AG10803 (cell line): ENCODE results near the gene CCDC47.

Source experiments
- DNase-seq: peaks from one replicate; pipeline ENCODE4 v3.0.0; 2010; ENCODE audit warnings: low read depth
- H3K4me3 ChIP-seq: 2 replicates; pipeline ENCODE4 v1.5.1; 2011; ENCODE audit warnings: mild to moderate bottlenecking, low read length, control low read depth
- TF ChIP-seq, protein P1 (sequence below): conservative IDR thresholded peaks from 2 replicates; pipeline ENCODE4 v1.5.1; 2011; ENCODE audit warnings: mild to moderate bottlenecking, low read length, control low read depth, inconsistent platforms

CCDC47 gene

DNA sequence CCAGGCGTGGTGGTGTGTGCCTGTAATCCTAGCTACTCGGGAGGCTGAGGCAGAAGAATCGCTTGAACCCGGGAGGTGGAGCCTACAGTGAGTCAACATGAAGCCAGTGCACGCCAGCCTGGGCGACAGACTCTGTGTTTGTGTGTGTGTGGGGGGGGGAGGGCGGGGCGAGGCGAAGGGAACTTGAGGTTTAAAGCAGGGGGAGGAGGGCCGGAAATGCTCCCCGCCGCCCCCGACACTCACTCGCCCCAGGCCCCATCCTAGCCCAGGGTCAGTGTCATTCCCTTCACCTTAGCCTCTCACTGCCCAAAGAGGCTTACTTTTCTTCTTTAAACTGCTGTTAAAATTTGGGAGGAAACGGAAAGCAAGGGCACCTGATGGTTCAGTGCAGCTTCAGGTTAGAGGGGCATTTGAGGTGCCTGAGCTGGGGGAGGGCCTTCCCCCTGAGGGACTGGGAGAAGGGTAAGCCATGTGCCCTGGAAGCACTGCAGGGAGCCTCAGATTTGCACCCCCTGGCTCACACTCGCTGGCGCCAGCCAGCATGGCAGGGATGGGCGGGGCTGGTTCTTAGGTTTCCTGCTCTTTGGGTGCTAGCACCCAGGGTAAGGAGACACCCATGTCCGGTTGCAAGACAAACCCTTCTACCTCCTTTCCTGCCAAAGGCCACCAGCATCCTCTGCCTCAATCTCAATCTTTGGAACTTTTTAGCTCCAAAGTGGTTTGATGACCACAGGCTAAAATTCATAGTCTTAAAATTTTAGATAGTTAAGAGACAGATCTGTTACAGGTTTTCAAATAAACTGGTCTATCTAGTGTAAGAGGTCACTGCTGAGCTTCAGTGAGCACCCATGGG is 71.3 kb downstream of the CCDC47 start:
- no peak overlapping the region for H3K4me3 ChIP-seq
- TF ChIP-seq, protein P1, sequence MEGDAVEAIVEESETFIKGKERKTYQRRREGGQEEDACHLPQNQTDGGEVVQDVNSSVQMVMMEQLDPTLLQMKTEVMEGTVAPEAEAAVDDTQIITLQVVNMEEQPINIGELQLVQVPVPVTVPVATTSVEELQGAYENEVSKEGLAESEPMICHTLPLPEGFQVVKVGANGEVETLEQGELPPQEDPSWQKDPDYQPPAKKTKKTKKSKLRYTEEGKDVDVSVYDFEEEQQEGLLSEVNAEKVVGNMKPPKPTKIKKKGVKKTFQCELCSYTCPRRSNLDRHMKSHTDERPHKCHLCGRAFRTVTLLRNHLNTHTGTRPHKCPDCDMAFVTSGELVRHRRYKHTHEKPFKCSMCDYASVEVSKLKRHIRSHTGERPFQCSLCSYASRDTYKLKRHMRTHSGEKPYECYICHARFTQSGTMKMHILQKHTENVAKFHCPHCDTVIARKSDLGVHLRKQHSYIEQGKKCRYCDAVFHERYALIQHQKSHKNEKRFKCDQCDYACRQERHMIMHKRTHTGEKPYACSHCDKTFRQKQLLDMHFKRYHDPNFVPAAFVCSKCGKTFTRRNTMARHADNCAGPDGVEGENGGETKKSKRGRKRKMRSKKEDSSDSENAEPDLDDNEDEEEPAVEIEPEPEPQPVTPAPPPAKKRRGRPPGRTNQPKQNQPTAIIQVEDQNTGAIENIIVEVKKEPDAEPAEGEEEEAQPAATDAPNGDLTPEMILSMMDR = no peak
- no peak for DNase-seq

DNA sequence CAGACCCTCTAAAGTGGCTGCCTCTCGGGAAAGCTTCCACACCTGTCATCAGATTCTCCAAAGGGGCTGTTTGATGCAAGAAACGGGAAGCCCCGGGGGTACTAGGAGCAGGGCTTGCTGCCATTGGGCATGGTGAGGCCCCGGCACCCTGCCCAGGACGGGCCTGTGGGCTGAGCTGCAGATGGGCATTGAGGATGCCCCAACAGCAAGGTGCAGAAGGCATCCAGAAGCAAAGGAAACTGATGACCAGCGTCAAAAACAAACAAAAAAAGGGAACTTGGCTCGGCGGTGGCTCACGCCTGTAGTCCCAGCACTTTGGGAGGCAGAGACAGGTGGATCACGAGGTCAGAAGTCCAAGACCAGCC is 72.0 kb downstream of the CCDC47 start:
- TF ChIP-seq, protein P1 = no peak
- no peak overlapping the region for H3K4me3 ChIP-seq
- DNase-seq = no peak

DNA sequence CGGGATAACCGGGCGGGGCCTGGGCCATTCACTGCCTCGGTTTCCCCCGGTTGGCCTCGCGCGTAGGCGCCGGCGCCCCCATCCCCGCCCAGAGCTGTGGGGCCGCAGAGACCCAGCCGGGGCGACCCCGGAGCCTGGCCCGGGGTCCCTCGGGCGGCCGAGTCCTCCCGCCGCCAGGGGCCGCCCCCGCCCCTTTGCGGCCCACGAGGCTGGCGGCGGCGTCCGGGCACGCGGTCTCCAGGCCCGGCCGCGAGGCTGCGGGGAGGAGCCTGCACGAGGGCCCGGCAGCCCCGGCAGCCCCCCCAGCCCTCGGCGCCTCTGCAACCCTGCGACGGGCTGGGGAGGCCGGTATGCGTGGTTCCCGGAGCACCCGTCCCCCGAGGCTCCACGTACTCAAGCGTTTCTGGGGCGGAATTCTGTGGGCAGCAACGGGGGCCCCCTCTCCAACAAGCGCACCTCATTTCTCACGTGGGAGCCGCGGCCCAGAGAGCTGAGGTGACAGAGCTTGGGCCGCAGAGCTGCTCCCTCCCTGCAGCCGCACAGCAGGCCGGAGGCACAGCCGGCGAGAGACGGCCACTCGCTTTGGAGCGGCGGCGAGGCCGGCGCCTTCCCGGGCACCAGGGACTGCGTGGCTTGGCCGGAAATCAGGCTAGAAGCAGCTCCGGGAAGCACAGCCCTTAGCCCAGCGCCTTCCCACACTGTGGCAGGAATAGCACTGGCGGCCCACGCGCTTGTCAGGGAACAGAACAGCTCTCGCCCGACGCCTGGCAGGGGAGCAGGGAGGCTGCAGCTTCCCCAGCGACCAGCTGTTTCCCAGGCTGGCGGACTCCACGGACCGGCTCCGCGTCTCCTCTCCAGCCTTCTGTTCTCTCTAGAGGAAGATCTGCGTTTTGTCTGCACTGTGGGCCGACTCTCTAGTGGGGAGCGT is 72.6 kb downstream of the CCDC47 start:
- H3K4me3 ChIP-seq = peak overlapping the region; percentile 46
- TF ChIP-seq, protein P1 = no peak
- DNase-seq = peak; percentile 54

DNA sequence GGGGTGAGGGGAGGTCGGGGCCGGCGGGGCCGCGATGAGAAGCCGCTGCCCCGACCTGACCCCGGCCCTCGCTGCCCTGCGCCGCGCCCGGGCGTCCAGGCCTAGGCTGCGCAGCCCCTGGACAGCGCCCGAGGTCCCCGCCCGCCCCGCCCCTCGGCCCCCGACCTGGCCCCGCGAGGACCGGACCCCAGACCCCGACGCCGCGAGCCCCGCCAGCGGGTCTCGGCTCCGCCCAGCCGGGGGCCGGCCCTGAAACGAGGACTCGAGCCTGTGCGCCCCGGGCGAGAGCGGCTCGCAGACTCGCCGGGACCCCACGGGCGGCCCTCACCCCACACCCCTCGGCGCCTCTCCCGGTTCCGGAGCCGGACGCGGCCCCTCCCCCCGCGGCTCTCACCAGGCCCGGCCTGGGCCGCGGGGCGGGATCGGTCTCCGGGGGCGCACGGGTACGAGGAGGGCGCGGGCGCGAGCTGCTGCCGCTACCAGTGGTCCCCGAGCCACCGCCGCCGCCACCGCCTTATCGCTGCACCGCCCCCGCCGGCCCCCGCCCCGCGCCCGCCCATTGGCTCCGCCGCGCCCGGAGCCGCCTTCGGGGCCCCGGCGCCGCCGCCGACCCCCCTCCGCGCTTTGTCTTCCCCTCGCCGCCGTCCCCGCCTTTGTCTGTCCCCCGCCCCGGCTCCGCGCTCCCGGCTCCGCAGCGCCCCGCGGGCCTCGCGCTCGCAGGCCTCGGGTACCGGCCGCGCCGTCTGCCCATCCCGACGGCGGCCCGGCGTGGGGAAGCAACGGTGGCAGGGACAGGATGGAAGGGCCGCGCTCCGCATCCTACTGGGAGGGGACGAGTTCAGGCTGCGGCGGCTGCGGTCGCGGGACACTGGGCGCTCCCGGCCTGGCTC is 73.5 kb downstream of the CCDC47 start, which contains the start of gene LIMD2:
LIMD2 (minus strand) TSS at position 488 of the 890 bp plus-strand sequence. CDS start 827 bp downstream, outside the sequence.
- DNase-seq = peak; percentile 20
- TF ChIP-seq, protein P1 = no peak
- H3K4me3 ChIP-seq = peak within 1 kb of the TSS; percentile 52

DNA sequence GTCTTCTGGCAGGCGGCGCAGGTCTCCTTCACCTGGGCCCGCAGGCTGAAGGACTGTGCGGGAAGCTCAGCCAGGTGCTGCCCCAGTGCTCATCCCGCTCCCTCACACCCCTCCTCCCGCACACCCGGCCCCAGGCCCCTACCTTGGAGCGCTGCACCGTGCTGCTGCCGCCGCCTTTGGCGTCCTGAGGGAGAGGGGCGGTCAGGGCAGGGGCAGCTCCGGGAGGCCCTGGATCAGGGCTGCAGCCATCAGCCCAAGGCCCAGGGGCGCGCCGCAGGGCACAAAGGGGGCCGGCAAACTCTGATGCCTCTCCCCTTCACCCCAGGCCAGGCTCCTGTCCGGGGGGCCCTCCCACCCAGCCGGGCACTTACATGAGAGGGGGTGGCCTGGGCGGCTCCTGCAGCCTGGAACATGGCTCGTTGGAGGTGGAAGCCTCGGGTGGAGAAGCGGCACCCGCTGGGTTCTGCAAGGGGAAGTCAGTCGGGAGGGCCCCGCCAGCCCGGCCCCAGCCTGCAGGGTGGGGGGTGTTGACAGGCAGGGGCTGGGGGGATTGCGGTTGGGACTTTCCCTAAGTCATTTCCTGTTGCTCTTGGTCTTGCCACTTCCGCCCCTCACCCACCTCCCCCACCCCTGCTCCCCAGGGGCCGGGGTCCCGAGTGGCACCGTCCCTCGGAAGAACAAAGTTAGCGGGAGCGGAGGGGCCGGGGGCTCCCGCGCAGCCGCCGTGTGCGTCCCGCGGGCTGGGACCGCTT is 74.3 kb downstream of the CCDC47 start:
- H3K4me3 ChIP-seq = peak overlapping the region; percentile 52
- TF ChIP-seq, protein P1 = no peak
- peak; percentile 16 for DNase-seq

DNA sequence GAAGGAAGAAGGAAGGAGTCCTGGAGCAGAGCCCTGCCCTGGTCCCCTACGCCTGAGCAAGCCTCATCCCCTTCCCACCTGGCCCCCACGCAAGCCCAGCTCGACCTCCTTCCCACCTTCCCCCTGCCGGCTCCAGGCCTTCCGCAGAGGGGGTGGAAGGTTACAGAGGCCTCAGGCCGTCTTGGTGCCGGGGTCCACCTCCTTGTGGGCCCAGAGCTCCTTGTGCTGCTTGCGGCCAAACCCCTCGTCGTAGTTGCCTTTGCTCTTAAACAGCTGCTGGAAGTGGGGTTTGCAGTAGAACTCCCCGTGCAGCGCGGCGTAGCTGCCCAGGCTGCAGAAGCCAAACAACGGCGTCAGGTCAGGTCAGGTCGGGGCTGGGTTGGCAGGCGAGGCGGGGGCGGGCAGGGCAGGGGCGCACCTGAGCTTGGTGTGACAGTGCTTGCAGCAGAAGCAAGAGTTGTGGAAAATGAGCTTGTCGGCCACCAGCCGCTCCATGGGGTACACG is 75.0 kb downstream of the CCDC47 start:
- no peak for DNase-seq
- TF ChIP-seq, protein P1 = no peak
- peak overlapping the region; percentile 52; the same call in 1 of the 2 replicates for H3K4me3 ChIP-seq
